NCI-H187 (cell line): ENCODE data around the gene TET3.

Source experiments
- DNase-seq, 2 experiments: peaks; one replicate each; lab custom pipeline; 2025; lab: John Stamatoyannopoulos, UW

Gene TET3

DNA sequence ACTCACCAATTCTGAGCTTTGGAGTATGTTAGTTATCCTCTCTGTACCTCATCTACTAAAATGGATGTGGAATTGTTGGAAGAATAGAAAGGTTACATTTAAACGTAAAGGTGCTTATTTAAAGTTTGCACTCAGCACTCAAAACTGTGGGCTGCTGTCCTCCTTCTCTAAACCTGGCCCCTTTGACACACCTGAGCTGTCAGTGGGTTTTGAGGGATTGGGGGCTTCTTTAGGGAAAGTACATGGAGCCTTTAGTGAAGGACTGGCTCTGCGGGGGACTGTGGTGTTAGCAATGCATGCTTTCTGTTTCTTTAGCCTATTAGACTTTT, 47.2 kb downstream of the TET3 start:
- DNase-seq: no peak

- DNase-seq: no peak
These were observed 48.7 kb downstream of the TET3 start for GRCh38 chr2:74033375-74033774.
